Peyer's patch (tissue), 4 donors: ENCODE data around the gene CD38. TPM values are rescaled to one million over a fixed set of nuclear protein-coding genes. Genes with fewer than 3 reads are reported as not detected.
"Not testable (repeated sequence)": the region's sequence is repeated elsewhere in the genome, so short reads cannot be mapped to it uniquely, and the experiment has no call there.

ENCODE experiments used
- DNase-seq, 3 donors: peaks; one replicate each; pipeline ENCODE4 v3.0.0-alpha.2; 2017 to 2019
- H3K27ac ChIP-seq, 4 donors: fragments of 200-600 bp; sonication (generic); one replicate each; pipeline ENCODE4 v1.5.1; 2016 to 2019
- H3K27me3 ChIP-seq, 2 donors: fragments of 200-600 bp; sonication (generic); one replicate each; pipeline ENCODE4 v1.5.1; 2019
- H3K36me3 ChIP-seq, 3 donors: fragments of 200-600 bp; sonication (generic); one replicate each; pipeline ENCODE4 v1.5.1; 2016 to 2019
- H3K4me1 ChIP-seq, 4 donors: fragments of 200-600 bp; sonication (generic); one replicate each; pipeline ENCODE4 v1.5.1; 2016 to 2019
- H3K4me3 ChIP-seq, 4 donors: fragments of 200-600 bp; sonication (generic); 1 replicate in 3 of 4; 2 replicates in 1 of 4; pipeline ENCODE4 v1.5.1; 2016 to 2019; ENCODE audit warnings: mild to moderate bottlenecking in 1 of 4
- H3K9me3 ChIP-seq, 4 donors: fragments of 200-600 bp; sonication (generic); one replicate each; pipeline ENCODE4 v1.5.1; 2016 to 2019; ENCODE audit warnings: mild to moderate bottlenecking in 1 of 4
- POLR2A ChIP-seq, 2 donors: fragments of 450-650 bp; IDR thresholded peaks; one replicate each; pipeline ENCODE4 v1.5.1; 2017; ENCODE audit warnings: antibody characterized with exemption in 2 of 2, mild to moderate bottlenecking in 2 of 2, moderate library complexity in 2 of 2
- total RNA-seq, 4 donors: library from RNA; depleted of rRNA; stranded (reverse); fragments of >200 nt; gene quantifications; one replicate each; pipeline ENCODE4 v1.1.0, GENCODE V29; 2016
- TF ChIP-seq, protein P1 (sequence below), 6 experiments: fragments of 450-650 bp in 4 of 6; fragments of 200-600 bp in 2 of 6; sonication (generic) in 1 of 6; IDR thresholded peaks; one replicate each; pipeline ENCODE4 v1.5.1; 2017 to 2019; ENCODE audit warnings: antibody characterized with exemption in 6 of 6, mild to moderate bottlenecking in 3 of 6, moderate library complexity in 1 of 6

CD38 gene
- total RNA-seq, 4 donors from 2014 or later, result 2.1 to 19.0 (median 3.9) TPM

DNA sequence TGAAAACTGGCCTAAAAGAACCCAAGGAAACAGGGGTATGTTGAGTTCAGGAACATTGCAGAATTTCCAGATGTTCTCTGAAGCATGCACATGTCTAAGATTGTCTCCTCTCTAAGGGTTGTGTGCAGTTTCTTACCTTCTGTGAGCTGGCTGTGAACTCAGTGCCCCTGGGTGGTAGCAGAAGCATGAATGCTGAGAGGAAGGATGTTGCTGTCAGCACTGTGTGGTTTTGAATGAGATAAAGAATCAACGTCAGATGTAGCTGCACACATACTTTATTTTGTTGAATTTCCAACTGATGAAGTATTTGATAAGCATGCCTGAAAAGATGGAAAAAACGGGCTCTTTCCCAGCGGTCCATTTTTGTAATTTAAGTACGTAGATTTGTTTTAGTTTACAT lies 23.8 kb upstream of the CD38 start:
- H3K27ac ChIP-seq, result no peak overlapping the region

DNA sequence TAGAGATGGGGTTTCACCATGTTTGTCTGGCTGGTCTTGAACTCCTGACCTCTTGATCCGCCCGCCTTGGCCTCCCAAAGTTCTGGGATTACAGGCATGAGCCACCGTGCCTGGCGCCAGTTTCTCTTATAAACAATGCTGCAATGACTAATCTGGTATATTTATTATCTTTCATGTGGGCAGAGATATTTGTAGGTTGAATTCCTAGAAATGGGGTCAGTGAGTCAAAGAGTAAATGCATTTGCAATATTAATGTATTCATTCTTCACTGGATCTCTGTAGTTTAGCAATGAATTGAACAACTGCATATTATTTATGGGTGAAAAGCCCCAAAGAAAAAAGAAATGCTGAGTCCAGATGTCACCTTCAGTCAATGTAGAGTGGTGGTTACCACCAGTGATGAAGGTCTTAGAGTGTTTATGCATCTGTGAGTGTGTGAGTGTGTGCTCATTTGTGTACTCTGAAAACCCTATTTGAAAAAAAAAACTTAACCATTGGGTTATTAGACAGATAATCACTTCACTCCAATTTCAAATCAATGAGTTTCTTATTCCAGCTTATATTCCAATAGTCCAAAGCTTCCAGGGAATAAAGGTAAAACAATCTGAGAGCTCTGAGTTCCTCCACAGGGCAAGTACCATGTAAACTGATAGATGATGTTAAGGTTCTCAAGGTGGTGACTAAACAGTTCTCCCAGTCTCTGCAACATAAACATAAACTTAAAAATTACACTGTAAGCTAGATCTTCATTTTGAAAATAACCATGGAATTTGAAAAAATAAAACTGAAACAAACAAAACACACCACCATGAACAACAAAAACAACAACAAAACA lies 22.6 kb upstream of the CD38 start:
- H3K36me3 ChIP-seq, result no peaks in the 10 kb centered on the region
- no peak for DNase-seq
- TF ChIP-seq, protein P1, sequence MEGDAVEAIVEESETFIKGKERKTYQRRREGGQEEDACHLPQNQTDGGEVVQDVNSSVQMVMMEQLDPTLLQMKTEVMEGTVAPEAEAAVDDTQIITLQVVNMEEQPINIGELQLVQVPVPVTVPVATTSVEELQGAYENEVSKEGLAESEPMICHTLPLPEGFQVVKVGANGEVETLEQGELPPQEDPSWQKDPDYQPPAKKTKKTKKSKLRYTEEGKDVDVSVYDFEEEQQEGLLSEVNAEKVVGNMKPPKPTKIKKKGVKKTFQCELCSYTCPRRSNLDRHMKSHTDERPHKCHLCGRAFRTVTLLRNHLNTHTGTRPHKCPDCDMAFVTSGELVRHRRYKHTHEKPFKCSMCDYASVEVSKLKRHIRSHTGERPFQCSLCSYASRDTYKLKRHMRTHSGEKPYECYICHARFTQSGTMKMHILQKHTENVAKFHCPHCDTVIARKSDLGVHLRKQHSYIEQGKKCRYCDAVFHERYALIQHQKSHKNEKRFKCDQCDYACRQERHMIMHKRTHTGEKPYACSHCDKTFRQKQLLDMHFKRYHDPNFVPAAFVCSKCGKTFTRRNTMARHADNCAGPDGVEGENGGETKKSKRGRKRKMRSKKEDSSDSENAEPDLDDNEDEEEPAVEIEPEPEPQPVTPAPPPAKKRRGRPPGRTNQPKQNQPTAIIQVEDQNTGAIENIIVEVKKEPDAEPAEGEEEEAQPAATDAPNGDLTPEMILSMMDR (IDR thresholded peaks at IDR 0.05), result no peak
- TF ChIP-seq POLR2A (IDR thresholded peaks at IDR 0.05), result no peak
- no peaks in the 10 kb centered on the region for H3K9me3 ChIP-seq
- H3K4me1 ChIP-seq, result no peaks in the 10 kb centered on the region
- H3K27me3 ChIP-seq, result no peaks in the 10 kb centered on the region
- H3K4me3 ChIP-seq, result no peak overlapping the region
- H3K27ac ChIP-seq, result peak overlapping the region in 1 of 4 donors; percentile 53

More for the DNA sequence above, 23.8 kb upstream of the CD38 start:
- peak in 1 of 3 donors; percentile 38 for DNase-seq
- no peaks in the 10 kb centered on the region for H3K4me1 ChIP-seq
- H3K27me3 ChIP-seq, result no peaks in the 10 kb centered on the region
- TF ChIP-seq, protein P1 (IDR thresholded peaks at IDR 0.05), result no peak
- no peak for TF ChIP-seq POLR2A (IDR thresholded peaks at IDR 0.05)
- no peaks in the 10 kb centered on the region for H3K36me3 ChIP-seq
- no peaks in the 10 kb centered on the region for H3K9me3 ChIP-seq
- no peak overlapping the region for H3K4me3 ChIP-seq

DNA sequence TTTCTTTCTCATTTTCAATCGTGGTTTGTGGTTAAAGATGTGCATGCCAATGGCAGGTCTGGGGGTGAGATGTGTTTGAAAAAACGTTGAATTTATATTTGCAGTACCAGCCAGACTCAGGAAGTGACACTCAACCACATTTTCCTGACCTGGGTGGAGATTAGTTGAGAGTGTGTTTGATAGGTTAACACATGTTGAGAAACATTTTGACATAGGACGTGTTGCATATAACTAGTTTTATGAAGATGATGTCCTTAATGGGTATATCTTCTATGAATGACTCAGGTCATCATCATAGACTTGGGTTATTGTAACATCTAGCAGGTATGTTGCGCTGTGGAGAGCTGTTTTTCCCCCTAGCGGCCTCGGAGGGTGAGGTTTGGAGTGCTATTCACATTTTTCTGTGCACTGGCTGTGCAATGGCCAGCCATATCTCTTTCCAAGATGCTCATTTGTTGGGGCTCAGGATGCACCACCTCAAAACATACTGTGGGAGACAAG lies 21.7 kb upstream of the CD38 start:
- Histone ChIP-seq H3K27ac (peak overlapping the region in 3 of 4 donors; percentile 20 to 60 (median 53)), H3K27me3 (no peaks in the 10 kb centered on the region), H3K36me3 (no peaks in the 10 kb centered on the region), H3K4me1 (no peaks in the 10 kb centered on the region), H3K4me3 (no peak overlapping the region), H3K9me3 (no peaks in the 10 kb centered on the region)
- TF ChIP-seq POLR2A (IDR thresholded peaks at IDR 0.05), result no peak
- TF ChIP-seq, protein P1 (IDR thresholded peaks at IDR 0.05), result peak in 4 of 6 experiments; percentile 2 to 39 (median 16)
- peak in 2 of 3 donors; percentile 55 to 67 for DNase-seq

DNA sequence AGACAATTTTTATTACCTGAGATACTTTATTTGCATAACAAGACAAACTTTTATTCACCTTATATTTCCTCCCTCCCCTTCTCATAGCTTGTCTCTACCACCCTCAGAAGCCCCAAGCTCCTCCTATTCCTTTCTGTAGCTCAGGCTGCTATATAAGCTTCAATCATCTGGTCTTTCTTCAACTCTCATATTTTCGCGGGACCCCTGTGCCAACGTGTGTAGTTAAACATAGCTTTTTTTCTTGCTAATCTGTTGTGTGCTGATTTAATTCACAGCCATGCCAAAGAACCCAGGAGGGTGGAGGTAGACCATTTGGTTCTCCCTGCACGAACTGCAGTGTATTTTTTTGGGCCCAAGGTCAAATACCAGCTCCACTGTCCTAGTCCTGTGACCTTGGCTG lies 21.1 kb upstream of the CD38 start:
- no peaks in the 10 kb centered on the region for H3K27me3 ChIP-seq
- H3K9me3 ChIP-seq, result no peaks in the 10 kb centered on the region
- TF ChIP-seq, protein P1 (IDR thresholded peaks at IDR 0.05), result no peak
- TF ChIP-seq POLR2A (IDR thresholded peaks at IDR 0.05), result no peak

DNA sequence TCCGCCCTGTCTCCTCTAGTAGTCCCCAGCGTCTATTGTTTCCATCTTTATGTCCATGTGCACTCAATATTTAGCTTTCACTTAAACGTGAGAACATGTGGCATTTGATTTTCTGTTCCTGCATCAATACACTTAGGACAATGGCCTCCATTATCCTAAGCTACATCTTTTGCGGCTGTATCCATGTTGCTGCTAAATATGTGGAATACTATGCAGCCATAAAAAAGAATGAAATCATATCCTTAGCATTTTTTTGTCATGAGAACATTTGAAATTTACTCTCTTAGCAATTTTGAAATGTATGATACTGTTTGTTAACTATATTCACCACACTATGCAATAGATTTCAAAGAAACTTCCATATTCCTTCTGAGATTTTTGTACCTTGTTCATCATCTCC lies 19.8 kb upstream of the CD38 start:
- no peaks in the 10 kb centered on the region for H3K36me3 ChIP-seq
- H3K4me1 ChIP-seq, result no peaks in the 10 kb centered on the region
- H3K27ac ChIP-seq, result no peak overlapping the region
- no peak for DNase-seq
- TF ChIP-seq POLR2A (IDR thresholded peaks at IDR 0.05), result no peak
- TF ChIP-seq, protein P1 (IDR thresholded peaks at IDR 0.05), result no peak
- no peak overlapping the region for H3K4me3 ChIP-seq
- no peaks in the 10 kb centered on the region for H3K9me3 ChIP-seq
- no peaks in the 10 kb centered on the region for H3K27me3 ChIP-seq

More for the DNA sequence above, 21.1 kb upstream of the CD38 start:
- Histone ChIP-seq H3K27ac (peak overlapping the region in 2 of 4 donors; percentile 53 to 60), H3K4me3 (no peak overlapping the region), H3K4me1 (no peaks in the 10 kb centered on the region), H3K36me3 (no peaks in the 10 kb centered on the region)
- no peak for DNase-seq

DNA sequence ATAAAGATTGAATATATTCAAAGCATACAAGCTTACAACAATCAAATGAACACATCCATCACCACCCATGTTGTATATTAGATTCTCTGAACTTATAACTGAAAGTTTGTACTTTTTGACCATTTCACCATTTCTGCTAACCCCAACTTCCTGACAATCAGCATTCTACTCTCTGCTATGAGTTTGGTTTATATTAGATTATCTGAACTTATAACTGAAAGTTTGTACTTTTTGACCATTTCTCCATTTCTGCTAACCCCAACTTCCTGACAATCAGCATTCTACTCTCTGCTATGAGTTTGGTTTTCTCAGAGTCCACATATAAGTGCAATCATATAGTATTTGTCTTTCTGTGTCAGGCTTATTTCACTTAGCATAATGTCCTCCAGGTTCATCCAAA lies 15.7 kb upstream of the CD38 start:
- not testable (repeated sequence) for H3K27me3 ChIP-seq, H3K27ac ChIP-seq, H3K36me3 ChIP-seq, H3K9me3 ChIP-seq, H3K4me3 ChIP-seq, H3K4me1 ChIP-seq, DNase-seq
